Measurements from ENCODE around the gene CBX7. TPM values are rescaled to one million over a fixed set of nuclear protein-coding genes. Genes with fewer than 3 reads are reported as not detected.
A peak's percentile ranks its signal among the peaks of the same experiment; 100 is the strongest.

The CBX7 gene
- total and polyA plus RNA-seq, 12 donors = 34.5 to 85.8 (median 75.8) TPM

- Histone ChIP-seq H3K27ac (no peak overlapping the region), H3K4me3 (no peak overlapping the region), H3K4me1 (peaks cover 0 to 2% (median 0%) of the 10 kb centered on the region in 9 donors), H3K9me3 (no peaks in the 10 kb centered on the region), H3K27me3 (no peaks in the 10 kb centered on the region), H3K36me3 (no peaks in the 10 kb centered on the region)
- no peak for TF ChIP-seq CTCF (IDR thresholded peaks at IDR 0.05)
- ATAC-seq = peak in 3 of 8 donors; percentile 23 to 35 (median 32)
- 27 to 34% methylated on average over 29 to 33 of the region's 33 CpGs for WGBS, 2 donors
- DNase-seq = no peak
- intact Hi-C loops (cut with DNase I) = loop anchor here in 8 of 10 donors (2.0 to 10.0 kb wide), 8 partner anchors 117 to 359 kb away; partner anchors contain the start of gene CBX6 (in 1 of the 8)
Measured at GRCh38 chr22:39123751-39124581, 28.5 kb downstream of the CBX7 start.

GRCh38 chr22:39122772-39123470 is 29.6 kb downstream of the CBX7 start:
- intact Hi-C loops (cut with DNase I) = loop anchor here in 8 of 10 donors (2.0 to 10.0 kb wide), 7 partner anchors 116 to 358 kb away; partner anchors contain the start of gene CBX6 (in 1 of the 8)
- ATAC-seq (no peak), DNase-seq (no peak)
- Histone ChIP-seq H3K4me1 (peaks cover 0 to 6% (median 0%) of the 10 kb centered on the region in 9 donors), H3K9me3 (no peaks in the 10 kb centered on the region), H3K4me3 (no peak overlapping the region), H3K36me3 (no peaks in the 10 kb centered on the region), H3K27ac (no peak overlapping the region), H3K27me3 (peaks cover 0 to 5% (median 0%) of the 10 kb centered on the region in 7 donors)
- WGBS, 2 donors = 92 to 96% methylated on average over 17 of the region's 17 CpGs
- no peak for TF ChIP-seq CTCF (IDR thresholded peaks at IDR 0.05)

- 86 to 89% methylated on average over 4 of the region's 4 CpGs for WGBS, 2 donors
- H3K27me3 ChIP-seq = peaks cover 0 to 21% (median 0%) of the 10 kb centered on the region in 7 donors
- no peak for TF ChIP-seq CTCF (IDR thresholded peaks at IDR 0.05)
- no peak for ATAC-seq
- H3K4me1 ChIP-seq = peaks cover 0 to 6% (median 0%) of the 10 kb centered on the region in 9 donors
- no peak overlapping the region for H3K27ac ChIP-seq
- intact Hi-C loops (cut with DNase I) = loop anchor here in 7 of 10 donors (5.0 to 10.0 kb wide), 6 partner anchors 114 to 356 kb away; partner anchors contain the start of gene CBX6 (in 1 of the 7)
- no peak overlapping the region for H3K4me3 ChIP-seq
- DNase-seq = no peak
- no peaks in the 10 kb centered on the region for H3K36me3 ChIP-seq
- H3K9me3 ChIP-seq = no peaks in the 10 kb centered on the region
Measured at GRCh38 chr22:39120983-39121382, 31.5 kb downstream of the CBX7 start.

- ATAC-seq (no peak), DNase-seq (peak in 1 of 2 donors; percentile 32)
- 66 to 69% methylated on average over 14 of the region's 14 CpGs for WGBS, 2 donors
- H3K9me3 ChIP-seq = no peaks in the 10 kb centered on the region
- H3K27me3 ChIP-seq = peaks cover 0 to 49% (median 23%) of the 10 kb centered on the region in 7 donors
- no peaks in the 10 kb centered on the region for H3K36me3 ChIP-seq
- TF ChIP-seq CTCF (IDR thresholded peaks at IDR 0.05) = peak; percentile 8 to 57 (median 46)
- peak overlapping the region in 1 of 10 donors; percentile 59 for H3K27ac ChIP-seq
- peaks cover 0 to 13% (median 0%) of the 10 kb centered on the region in 9 donors for H3K4me1 ChIP-seq
- intact Hi-C loops (cut with DNase I) = loop anchor here in 5 of 10 donors (5.0 to 10.0 kb wide), 5 partner anchors 103 to 253 kb away; partner anchors contain the start of gene APOBEC3C (in 1 of the 5)
- no peak overlapping the region for H3K4me3 ChIP-seq
Measured at GRCh38 chr22:39117585-39118191, 34.8 kb downstream of the CBX7 start.

Measured in heart right ventricle (tissue), 16 donors.